Duodenal mucosa (tissue), 2 donors: Measurements from ENCODE around the gene TLE3.

Experiments
- H3K27ac ChIP-seq: one replicate; pipeline ENCODE4 v1.7.0; 2013; ENCODE audit warnings: low read depth, low read length
- H3K27me3 ChIP-seq, 2 donors: one replicate each; pipeline ENCODE4 v1.7.0; 2013; ENCODE audit warnings: low read length in 2 of 2, control low read depth in 1 of 2; ENCODE audit not compliant: insufficient read depth in 2 of 2, control insufficient read depth in 1 of 2
- H3K36me3 ChIP-seq, 2 donors: one replicate each; pipeline ENCODE4 v1.7.0; 2013; ENCODE audit warnings: low read length in 2 of 2, control low read depth in 1 of 2; ENCODE audit not compliant: insufficient read depth in 2 of 2, control insufficient read depth in 1 of 2
- H3K4me1 ChIP-seq, 2 donors: one replicate each; pipeline ENCODE4 v1.7.0; 2013; ENCODE audit warnings: low read length in 2 of 2, control low read depth in 1 of 2; ENCODE audit not compliant: insufficient read depth in 2 of 2, control insufficient read depth in 1 of 2
- H3K4me3 ChIP-seq, 2 donors: one replicate each; pipeline ENCODE4 v1.7.0; 2013; ENCODE audit warnings: low read length in 2 of 2, low read depth in 1 of 2
- H3K9ac ChIP-seq, 2 donors: one replicate each; pipeline ENCODE4 v1.7.0; 2013; ENCODE audit warnings: low read length in 2 of 2, low read depth in 1 of 2
- H3K9me3 ChIP-seq, 2 donors: one replicate each; pipeline ENCODE4 v1.7.0; 2013; ENCODE audit warnings: low read length in 2 of 2, control low read depth in 1 of 2; ENCODE audit not compliant: control insufficient read depth in 1 of 2

Gene TLE3

DNA sequence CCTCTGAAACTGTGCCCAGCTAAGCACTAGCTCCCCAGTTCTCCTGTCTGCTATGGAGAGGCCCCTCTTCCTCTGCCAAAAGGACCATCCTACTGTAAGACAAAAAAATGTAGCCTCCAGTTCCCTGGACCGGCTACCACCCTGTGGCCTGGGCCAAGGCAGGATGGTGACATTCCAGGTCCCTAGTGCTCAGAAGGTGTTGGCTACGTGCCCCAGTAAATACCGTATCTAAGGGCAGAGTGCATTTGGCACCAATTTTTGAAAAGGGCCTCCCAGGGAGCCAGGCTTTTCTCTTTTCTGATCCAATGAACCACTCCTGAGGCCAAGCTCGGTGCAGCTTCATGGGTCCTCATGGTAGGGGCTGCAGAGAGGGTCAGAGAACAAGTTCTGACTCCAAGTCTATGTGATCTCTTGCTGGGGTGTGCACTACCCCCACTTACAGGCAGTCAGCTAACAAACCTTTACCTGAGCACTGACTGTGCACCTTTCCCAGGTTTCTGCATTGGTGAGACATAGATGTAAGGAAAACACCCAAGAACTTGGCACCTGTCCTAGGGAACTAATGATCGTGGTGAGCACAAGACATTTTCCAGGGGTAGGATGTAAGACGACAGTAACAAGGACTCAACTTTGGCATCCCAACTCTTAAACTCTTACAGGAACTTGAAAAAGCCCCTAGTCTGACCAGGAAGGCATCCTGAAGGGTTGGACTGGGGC, 32.6 kb downstream of the TLE3 start:
- Histone ChIP-seq H3K9ac (peak overlapping the region in 1 of 2 donors; percentile 2), H3K4me3 (no peak overlapping the region), H3K4me1 (peaks cover 47 to 74% of the 10 kb centered on the region in 2 donors), H3K36me3 (peaks cover 58 to 84% of the 10 kb centered on the region in 2 donors), H3K27ac (no peak overlapping the region), H3K9me3 (no peaks in the 10 kb centered on the region), H3K27me3 (no peaks in the 10 kb centered on the region)

DNA sequence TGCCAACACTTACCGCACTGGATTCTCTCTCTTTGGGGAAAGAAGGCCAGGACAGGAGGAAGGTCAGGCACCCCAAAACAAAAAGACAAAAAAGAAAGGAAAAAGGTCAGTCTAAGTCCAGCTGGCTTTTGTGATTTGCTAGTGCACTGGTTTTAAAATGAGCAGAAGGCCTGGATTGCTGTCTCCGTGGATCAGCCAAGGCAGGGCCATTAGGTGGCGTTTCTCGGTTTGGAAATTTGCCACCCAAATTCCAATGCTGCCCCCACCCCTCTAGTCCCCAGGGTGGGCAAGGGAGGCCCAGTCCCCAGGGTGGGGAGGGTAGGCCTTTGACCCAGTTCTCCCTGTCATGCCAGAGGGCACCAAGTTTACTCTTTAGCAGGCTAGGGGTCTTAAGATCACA, 33.3 kb downstream of the TLE3 start:
- no peak overlapping the region for H3K4me3 ChIP-seq
- H3K9ac ChIP-seq, result no peak overlapping the region
- H3K27ac ChIP-seq, result no peak overlapping the region
- H3K9me3 ChIP-seq, result no peaks in the 10 kb centered on the region
- peaks cover 58 to 84% of the 10 kb centered on the region in 2 donors for H3K36me3 ChIP-seq
- peaks cover 46 to 67% of the 10 kb centered on the region in 2 donors for H3K4me1 ChIP-seq
- no peaks in the 10 kb centered on the region for H3K27me3 ChIP-seq

DNA sequence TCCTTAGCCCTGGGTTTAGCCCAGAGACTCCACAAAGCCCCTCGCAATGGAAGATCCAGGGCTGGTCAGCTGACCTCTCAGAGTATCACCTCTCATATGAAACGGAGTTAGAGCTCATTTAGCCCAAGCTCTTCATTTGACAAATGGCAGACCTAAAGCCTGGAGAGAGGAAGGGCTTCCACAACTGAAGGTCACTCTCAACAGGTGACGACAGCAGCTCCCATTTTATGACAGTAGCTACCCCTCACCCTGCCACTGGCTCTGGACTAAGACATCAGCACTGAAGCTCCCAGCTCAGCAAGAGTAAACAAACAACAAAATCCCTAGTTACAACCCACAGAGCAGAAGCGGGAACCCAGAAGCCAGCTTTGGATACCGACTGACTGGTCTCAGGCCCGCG, 33.7 kb downstream of the TLE3 start:
- Histone ChIP-seq H3K4me1 (peaks cover 42 to 63% of the 10 kb centered on the region in 2 donors), H3K9me3 (no peaks in the 10 kb centered on the region), H3K4me3 (no peak overlapping the region), H3K9ac (no peak overlapping the region), H3K36me3 (peaks cover 59 to 84% of the 10 kb centered on the region in 2 donors), H3K27ac (no peak overlapping the region), H3K27me3 (no peaks in the 10 kb centered on the region)

DNA sequence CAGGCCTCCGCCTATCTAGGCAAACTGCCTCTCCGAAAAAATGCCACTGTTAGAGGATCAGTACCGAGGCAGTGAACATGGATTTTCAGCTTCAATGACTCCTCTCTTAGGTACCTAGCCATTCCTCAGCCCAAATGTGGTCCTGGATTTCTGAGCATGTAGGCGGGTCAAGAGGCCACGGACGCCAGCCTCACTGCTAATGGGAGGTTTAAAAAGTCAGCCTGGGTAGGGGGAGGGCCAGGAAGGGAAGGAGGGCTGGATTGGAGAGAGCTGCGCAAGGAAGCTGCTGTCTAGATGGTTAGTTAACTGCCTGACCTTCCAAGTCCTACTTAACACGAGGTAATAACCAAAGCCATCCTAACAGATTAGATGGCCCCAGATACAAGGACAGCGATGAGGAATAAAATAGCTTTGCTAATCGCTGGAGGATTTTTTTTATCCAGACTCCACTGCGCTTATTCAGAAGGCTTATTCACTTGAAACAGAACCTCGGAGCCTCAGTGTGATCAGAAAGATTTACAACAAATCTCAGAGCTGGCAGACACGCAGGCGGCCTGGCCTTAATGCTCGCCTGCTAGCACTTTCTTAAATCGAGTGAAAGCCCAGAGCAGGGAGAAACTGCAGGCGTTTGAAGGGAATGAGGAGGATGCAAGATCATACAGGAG, 34.3 kb downstream of the TLE3 start:
- Histone ChIP-seq H3K4me1 (peaks cover 36 to 57% of the 10 kb centered on the region in 2 donors), H3K9ac (no peak overlapping the region), H3K27me3 (no peaks in the 10 kb centered on the region), H3K36me3 (peaks cover 59 to 84% of the 10 kb centered on the region in 2 donors), H3K9me3 (no peaks in the 10 kb centered on the region), H3K4me3 (no peak overlapping the region), H3K27ac (no peak overlapping the region)

DNA sequence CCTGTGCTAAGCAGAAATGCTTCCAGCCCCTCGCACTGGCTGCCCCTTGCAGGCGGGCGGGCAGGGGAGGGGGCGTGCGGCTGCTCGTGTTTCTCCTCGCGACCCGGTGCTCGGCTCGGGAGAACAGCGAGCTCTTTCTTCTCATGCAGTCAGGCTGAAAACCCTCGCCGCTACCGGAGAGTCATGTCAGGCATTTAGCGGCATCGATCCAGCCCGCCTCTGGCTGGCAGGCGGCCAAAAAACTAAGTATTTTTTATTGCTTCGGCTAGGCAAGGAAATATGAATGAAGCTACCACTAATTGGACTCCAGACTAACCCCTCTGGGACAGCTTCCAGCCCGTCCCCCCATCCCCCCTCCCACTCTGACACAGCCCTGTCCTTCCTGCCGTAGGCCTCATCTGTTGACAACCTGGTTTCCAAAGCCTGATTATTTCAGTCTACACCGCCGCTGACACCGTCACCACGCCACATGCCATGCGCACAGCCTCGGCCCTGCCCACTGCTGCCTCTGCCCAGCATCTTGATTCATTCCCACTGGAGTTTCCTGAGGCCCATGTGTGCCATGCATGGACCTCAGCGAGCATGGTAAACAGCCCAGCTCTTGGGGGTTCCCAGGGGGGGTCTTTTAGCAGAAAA, 35.3 kb downstream of the TLE3 start:
- Histone ChIP-seq H3K27ac (no peak overlapping the region), H3K36me3 (peaks cover 64 to 90% of the 10 kb centered on the region in 2 donors), H3K4me3 (no peak overlapping the region), H3K9me3 (no peaks in the 10 kb centered on the region), H3K4me1 (peaks cover 30 to 52% of the 10 kb centered on the region in 2 donors), H3K27me3 (no peaks in the 10 kb centered on the region), H3K9ac (no peak overlapping the region)

DNA sequence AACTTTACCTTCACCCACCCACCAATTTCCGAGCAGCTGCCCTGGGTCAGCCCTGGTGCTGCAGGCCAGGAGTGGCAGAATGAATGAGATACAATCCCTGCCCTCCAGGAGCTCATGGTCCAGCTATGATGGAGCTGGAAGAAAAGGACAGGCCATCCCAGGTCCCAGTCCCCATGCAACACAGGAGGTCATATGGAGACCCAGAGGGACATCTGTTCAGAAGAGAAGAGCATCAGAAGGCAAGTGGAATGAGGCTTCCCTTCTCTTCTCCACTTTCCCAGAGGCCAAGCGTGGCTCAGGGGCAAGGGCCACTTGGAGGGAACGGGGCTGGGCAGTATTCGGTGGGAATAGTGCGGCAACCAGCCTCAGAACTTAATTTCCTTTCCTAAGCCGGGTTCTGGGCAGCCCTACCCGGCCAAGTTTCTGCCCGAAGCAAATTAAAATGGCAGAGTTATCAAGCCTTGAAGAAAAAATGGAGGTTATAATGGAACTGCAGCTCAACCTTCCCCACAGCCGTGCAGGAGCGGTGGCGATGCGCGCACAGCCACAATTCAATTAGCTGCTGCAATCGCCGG, 35.9 kb downstream of the TLE3 start:
- no peak overlapping the region for H3K9ac ChIP-seq
- H3K36me3 ChIP-seq, result peaks cover 64 to 90% of the 10 kb centered on the region in 2 donors
- H3K4me1 ChIP-seq, result peaks cover 27 to 45% of the 10 kb centered on the region in 2 donors
- H3K27me3 ChIP-seq, result no peaks in the 10 kb centered on the region
- H3K4me3 ChIP-seq, result no peak overlapping the region
- H3K27ac ChIP-seq, result no peak overlapping the region
- H3K9me3 ChIP-seq, result no peaks in the 10 kb centered on the region

DNA sequence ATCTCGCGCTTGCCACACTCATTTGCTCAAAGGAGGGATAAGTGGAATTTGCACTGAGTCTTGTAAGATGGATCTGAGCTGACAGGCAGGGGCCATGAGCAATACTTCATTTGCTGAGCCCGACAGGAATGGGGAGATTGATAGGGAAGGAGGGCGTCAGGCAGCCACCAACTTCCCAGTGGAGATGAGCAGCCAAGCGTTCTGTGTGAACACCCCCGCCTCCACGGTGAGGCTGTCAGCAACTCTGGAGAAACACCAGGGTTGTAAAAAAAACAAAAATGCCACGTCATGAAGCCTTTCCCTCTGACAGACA, 36.8 kb downstream of the TLE3 start:
- peaks cover 18 to 39% of the 10 kb centered on the region in 2 donors for H3K4me1 ChIP-seq
- H3K36me3 ChIP-seq, result peaks cover 56 to 90% of the 10 kb centered on the region in 2 donors

DNA sequence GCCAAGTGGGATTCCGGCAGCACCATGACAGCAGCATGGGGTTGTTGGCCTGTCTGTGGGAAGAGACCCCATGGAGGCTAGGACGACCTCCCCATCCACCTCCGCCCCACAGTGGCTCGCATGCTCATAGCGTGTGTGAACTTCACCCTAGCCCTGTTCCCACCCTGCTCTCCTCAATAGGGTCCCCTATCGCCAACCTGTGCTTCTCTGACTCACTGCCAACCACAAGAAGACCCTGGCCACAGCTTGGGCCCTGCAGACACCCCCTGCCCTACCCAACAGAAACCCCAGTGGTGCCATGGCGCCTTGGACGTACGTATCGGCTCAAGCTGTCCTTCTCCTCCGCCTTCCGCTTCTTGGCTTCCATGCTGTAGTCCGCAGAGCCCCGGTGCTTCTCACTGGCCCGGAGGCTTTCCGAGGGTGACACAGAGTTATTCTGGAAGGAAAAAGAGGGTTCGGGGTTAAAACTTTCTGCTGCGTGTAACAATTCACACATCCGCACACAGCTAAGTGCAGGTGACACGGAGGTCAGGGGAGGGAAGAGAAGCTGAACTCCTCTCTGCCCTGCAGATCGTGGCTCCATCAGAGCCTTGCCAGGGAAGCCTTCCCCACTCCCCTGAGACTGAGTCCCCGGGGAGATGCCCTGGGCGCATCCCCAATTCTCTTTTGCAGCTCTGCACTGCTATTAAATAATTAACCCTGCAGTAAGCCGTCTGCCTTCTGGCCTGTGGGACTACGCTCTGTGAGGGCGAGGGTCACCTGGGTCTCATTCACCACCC, 37.3 kb downstream of the TLE3 start:
- no peak overlapping the region for H3K4me3 ChIP-seq
- peaks cover 15 to 34% of the 10 kb centered on the region in 2 donors for H3K4me1 ChIP-seq
- no peaks in the 10 kb centered on the region for H3K27me3 ChIP-seq
- H3K9ac ChIP-seq, result no peak overlapping the region
- no peak overlapping the region for H3K27ac ChIP-seq
- no peaks in the 10 kb centered on the region for H3K9me3 ChIP-seq
- H3K36me3 ChIP-seq, result peaks cover 59 to 91% of the 10 kb centered on the region in 2 donors

More for the DNA sequence above, 36.8 kb downstream of the TLE3 start:
- no peak overlapping the region for H3K9ac ChIP-seq
- no peaks in the 10 kb centered on the region for H3K9me3 ChIP-seq
- H3K4me3 ChIP-seq, result no peak overlapping the region
- H3K27ac ChIP-seq, result no peak overlapping the region
- H3K27me3 ChIP-seq, result no peaks in the 10 kb centered on the region

DNA sequence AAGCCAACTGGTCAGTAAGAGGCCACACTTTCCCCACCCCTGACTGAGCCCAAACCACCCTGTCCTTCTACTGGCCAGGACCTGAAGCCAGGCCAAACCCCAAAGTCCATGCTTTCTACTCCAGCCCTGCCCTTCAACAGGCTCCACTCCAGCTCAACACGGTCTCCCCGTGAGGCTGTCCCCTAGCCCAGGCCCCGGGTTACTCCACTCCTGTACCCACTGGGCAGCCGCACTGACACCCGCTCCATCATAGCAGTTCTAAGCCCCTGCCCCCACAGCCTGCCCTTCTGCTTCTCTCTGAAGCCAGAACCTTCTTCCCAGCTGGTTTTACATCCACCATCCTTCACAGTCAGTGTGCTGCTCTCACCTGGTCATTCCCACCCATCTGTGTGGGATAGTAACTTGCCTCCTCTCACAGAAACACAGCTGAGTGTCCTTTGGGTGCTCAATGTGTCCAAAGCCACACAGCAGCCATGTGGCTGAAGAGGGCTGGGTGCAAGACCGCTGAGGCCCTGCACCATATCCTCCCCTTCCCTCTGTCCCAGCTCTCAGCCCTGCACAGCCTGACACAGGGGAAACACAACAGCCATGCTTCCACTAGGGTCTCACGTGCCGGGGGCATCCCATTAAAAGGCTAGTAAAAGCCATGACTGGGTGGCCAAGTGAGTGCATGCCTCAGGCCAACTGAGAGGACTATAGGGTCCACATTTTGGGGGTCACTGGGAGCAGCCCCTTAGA, 38.1 kb downstream of the TLE3 start:
- Histone ChIP-seq H3K4me3 (no peak overlapping the region), H3K4me1 (peaks cover 11 to 26% of the 10 kb centered on the region in 2 donors), H3K9ac (no peak overlapping the region), H3K27me3 (no peaks in the 10 kb centered on the region), H3K27ac (no peak overlapping the region), H3K9me3 (no peaks in the 10 kb centered on the region), H3K36me3 (peaks cover 61 to 93% of the 10 kb centered on the region in 2 donors)
